T-helper 2 cell treated with Interferon-gamma antibody and Interleukin-4, amounts not matched to agents 100 ng/mL and 5 ng/mL, for 36 hours (primary cell): ENCODE measurements around the gene ARMH4. TPM values are rescaled to one million over a fixed set of nuclear protein-coding genes. Genes with fewer than 3 reads are reported as not detected.

Experiments
- intact Hi-C: fragments of 100-400 bp; cut with micrococcal nuclease; formaldehyde crosslinking; loops from one replicate; pipeline ENCODE4 v1.15.1; 2023
- total RNA-seq: library from RNA; stranded (reverse); gene quantifications from 2 replicates; pipeline ENCODE4 v1.2.3, GENCODE V29; 2022

The ARMH4 gene
- not detected in 2 replicates for total RNA-seq

GRCh38 chr14:58152014-58152857 is at the start of gene ARMH4:
ARMH4 (minus strand) TSS chr14:58152213; CDS start chr14:58139358, 12,855 bp downstream.
- intact Hi-C loops, result loop anchor here (1.0 to 5.0 kb wide), 3 partner anchors 14 to 1570 kb away; no protein-coding TSS in a partner anchor

GRCh38 chr14:58200846-58201245 is 48.8 kb upstream of the ARMH4 start:
- intact Hi-C loops, result loop anchor here (1.0 to 2.0 kb wide), 2 partner anchors 38 to 226 kb away; partner anchors contain the start of genes KIAA0586 and TIMM9

- intact Hi-C loops, result loop anchor here (1.0 to 2.0 kb wide), 2 partner anchors 39 to 226 kb away; partner anchors contain the start of genes KIAA0586 and TIMM9
These were observed 48.4 kb upstream of the ARMH4 start for GRCh38 chr14:58200480-58200841.

- intact Hi-C loops, result loop anchor here (1.0 to 2.0 kb wide), 6 partner anchors 39 to 227 kb away; partner anchors contain the start of genes ARID4A, ARMH4, KIAA0586 and PSMA3
These were observed 47.9 kb upstream of the ARMH4 start, which contains the start of gene ACTR10 for GRCh38 chr14:58199726-58200479. ACTR10 (plus strand) TSS chr14:58200149; CDS start chr14:58200218, 69 bp downstream.

GRCh38 chr14:58198086-58198485 is 46.1 kb upstream of the ARMH4 start:
- intact Hi-C loops, result no loop called here

GRCh38 chr14:58196198-58196597 is 44.2 kb upstream of the ARMH4 start:
- intact Hi-C loops, result no loop called here

GRCh38 chr14:58193542-58193941 is 41.5 kb upstream of the ARMH4 start:
- intact Hi-C loops, result no loop called here

- intact Hi-C loops, result no loop called here
These were observed 40.0 kb upstream of the ARMH4 start for GRCh38 chr14:58191763-58192601.

GRCh38 chr14:58189176-58189575 is 37.2 kb upstream of the ARMH4 start:
- intact Hi-C loops, result no loop called here

GRCh38 chr14:58177125-58177524 is 25.1 kb upstream of the ARMH4 start:
- intact Hi-C loops, result no loop called here

GRCh38 chr14:58171090-58171489 is 19.1 kb upstream of the ARMH4 start:
- intact Hi-C loops, result no loop called here

GRCh38 chr14:58167891-58168290 is 15.9 kb upstream of the ARMH4 start:
- intact Hi-C loops, result no loop called here

- intact Hi-C loops, result no loop called here
These were observed 15.0 kb upstream of the ARMH4 start for GRCh38 chr14:58167057-58167456.

- intact Hi-C loops, result loop anchor here (1.0 kb wide), 1 partner anchor 58 kb away; no protein-coding TSS in a partner anchor
These were observed 14.3 kb upstream of the ARMH4 start for GRCh38 chr14:58166005-58166983.

GRCh38 chr14:58160561-58160960 is 8.5 kb upstream of the ARMH4 start:
- intact Hi-C loops, result no loop called here

GRCh38 chr14:58151133-58152013 is 640 bp downstream of the ARMH4 start:
- intact Hi-C loops, result loop anchor here (1.0 to 5.0 kb wide), 3 partner anchors 13 to 1569 kb away; no protein-coding TSS in a partner anchor

- intact Hi-C loops, result loop anchor here (5.0 kb wide), 1 partner anchor 1568 kb away; no protein-coding TSS in a partner anchor
These were observed 1.7 kb downstream of the ARMH4 start for GRCh38 chr14:58150243-58150805.

GRCh38 chr14:58149196-58149595 is 2.8 kb downstream of the ARMH4 start:
- intact Hi-C loops, result no loop called here
